GM13976 (cell line): ENCODE results near the gene KLF13.
A peak's percentile ranks its signal among the peaks of the same experiment; 100 is the strongest.

Source experiments
- DNase-seq: peaks from one replicate; pipeline ENCODE4 v3.0.0; 2012; ENCODE audit warnings: low spot score
- in situ Hi-C: fragments of 300-500 bp; cut with MboI; formaldehyde crosslinking; loops from one replicate; pipeline ENCODE4 v1.12.0; 2022; ENCODE audit warnings: low sequenced_read_pairs, mixed read lengths, inconsistent platforms; ENCODE audit not compliant: unreplicated experiment
- TF ChIP-seq, protein P1 (sequence below): IDR thresholded peaks from 2 replicates; pipeline ENCODE4 v1.5.1; 2012; ENCODE audit warnings: borderline replicate concordance, mild to moderate bottlenecking; ENCODE audit not compliant: insufficient read depth; ENCODE audit errors: extremely low read depth, missing control alignments, control extremely low read depth

Gene KLF13

DNA sequence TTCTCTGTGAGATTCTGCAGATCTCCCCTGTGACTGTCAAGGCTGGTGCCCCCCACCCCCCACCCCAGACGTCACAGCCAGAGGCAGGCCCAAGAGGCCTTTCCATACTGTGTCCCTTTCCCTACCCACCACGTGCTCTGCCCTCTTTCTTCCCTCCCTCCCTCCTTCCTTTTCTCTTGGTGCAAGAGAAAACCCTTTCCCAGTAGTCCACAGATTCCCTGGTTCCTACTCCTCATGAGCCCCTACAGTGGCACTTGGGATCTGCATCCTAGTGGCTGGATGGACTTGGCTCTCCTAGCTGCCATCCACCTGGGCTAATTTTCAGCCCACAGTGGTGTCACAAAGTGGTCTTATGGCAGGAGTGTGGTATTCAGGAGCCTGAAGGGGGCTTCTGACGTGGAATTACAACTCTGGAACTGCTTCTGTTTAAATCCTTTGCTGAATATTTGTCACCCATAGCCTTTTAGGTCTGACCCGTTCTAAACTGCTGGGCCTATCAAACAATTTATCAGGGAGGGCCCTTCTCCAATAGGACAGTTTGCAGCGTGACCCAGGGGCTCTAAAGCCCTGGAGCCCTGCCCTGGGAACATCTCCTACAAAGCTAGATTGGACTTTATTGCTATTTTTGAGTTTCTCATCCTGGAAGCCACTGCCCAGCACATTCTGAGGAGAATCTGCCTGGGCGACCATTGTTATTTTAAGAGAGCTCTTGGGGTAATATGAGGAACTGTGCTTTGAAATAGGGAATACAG is 35.3 kb downstream of the KLF13 start:
- TF ChIP-seq, protein P1, sequence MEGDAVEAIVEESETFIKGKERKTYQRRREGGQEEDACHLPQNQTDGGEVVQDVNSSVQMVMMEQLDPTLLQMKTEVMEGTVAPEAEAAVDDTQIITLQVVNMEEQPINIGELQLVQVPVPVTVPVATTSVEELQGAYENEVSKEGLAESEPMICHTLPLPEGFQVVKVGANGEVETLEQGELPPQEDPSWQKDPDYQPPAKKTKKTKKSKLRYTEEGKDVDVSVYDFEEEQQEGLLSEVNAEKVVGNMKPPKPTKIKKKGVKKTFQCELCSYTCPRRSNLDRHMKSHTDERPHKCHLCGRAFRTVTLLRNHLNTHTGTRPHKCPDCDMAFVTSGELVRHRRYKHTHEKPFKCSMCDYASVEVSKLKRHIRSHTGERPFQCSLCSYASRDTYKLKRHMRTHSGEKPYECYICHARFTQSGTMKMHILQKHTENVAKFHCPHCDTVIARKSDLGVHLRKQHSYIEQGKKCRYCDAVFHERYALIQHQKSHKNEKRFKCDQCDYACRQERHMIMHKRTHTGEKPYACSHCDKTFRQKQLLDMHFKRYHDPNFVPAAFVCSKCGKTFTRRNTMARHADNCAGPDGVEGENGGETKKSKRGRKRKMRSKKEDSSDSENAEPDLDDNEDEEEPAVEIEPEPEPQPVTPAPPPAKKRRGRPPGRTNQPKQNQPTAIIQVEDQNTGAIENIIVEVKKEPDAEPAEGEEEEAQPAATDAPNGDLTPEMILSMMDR = no peak
- DNase-seq = no peak
- in situ Hi-C loops = loop anchor here (10.0 kb wide), 1 partner anchor 123 kb away; no protein-coding TSS in a partner anchor

DNA sequence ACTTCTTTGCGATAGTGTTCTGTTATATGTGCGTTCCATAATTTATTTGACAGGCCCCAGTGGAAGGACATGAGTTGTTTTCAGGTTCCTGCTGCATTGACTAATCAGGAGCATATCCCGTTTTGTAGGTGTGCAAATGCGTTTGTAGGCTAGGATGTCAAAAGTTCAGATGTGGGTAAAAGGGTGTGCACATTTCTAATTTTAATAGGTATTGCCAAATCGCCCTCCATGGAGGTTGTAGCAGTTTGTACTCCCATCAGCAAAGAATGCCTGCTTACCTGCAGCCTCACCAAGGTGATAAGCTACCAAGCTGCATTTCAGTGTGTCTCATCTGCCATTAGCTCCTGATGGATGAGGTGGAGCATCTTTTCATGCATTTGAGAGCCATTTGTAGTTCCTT is 36.3 kb downstream of the KLF13 start:
- DNase-seq = no peak
- in situ Hi-C loops = loop anchor here (10.0 kb wide), 1 partner anchor 122 kb away; no protein-coding TSS in a partner anchor
- TF ChIP-seq, protein P1 = no peak

DNA sequence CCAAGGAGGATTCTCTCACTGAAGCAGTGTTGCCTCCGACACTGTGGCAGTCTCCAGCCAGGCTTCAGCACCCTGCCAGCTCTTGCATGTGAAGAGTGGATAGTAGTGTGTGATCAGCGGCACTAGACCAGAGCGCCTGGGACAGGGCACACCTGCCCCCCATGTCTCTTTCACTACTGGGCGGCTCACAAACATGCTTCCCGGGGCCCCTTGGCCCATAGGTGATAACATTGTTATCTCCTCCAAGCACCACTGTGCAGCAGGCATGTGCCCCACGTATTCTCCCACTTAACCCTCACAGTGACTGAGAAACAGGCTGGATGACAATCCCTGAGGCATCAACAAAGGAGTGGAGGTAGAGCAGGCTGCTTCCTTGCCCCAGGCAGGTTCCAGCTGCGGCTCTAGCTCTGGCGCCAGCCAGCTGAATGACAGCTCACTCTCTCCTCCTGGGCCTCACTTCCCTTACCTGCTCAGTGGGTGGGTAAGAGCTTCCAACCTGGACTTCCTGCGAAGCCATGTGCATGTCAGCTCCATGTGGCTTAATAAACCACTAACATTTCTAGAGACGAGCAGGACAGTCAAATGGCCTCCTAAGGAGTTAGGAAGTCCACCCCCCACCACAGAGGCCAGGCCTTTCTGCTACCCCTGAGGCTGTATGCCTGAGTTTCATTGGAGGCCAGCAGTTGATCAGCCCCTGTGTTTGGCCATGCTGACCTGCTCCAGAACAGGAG is 37.8 kb downstream of the KLF13 start:
- TF ChIP-seq, protein P1 = no peak
- in situ Hi-C loops = loop anchor here (10.0 kb wide), 1 partner anchor 120 kb away; no protein-coding TSS in a partner anchor
- DNase-seq = no peak

DNA sequence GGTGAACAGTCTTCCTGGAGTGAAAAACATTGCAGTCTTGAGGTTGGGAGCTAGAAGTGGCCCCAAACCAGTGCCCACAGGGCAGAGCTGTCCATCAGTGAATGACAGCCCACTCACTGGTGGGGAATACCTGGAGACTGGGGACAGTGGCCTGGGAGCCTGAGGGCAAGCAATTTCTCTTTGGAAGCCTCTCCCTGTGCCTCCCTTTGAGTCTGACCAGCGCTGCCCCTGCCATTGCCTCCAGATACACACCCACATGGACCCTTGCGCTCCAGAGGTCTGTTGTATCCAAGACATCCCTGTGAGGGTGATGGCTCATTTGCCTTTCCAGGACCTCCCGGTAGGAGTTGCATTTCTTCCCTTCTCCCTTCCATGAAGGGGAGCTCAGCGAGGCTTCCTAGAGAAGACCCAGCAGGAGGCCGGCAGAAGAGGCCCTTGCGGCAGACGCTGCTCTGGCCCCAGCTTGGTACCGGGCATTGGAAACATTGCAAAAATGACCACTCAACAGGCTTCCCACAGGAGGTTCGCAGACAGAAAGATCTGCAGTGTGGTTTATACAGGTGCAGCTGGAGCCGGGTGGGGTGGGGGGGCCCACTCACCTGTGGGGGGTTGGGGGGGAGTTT is 38.5 kb downstream of the KLF13 start:
- TF ChIP-seq, protein P1 = no peak
- in situ Hi-C loops = loop anchor here (10.0 kb wide), 1 partner anchor 120 kb away; no protein-coding TSS in a partner anchor
- DNase-seq = no peak

DNA sequence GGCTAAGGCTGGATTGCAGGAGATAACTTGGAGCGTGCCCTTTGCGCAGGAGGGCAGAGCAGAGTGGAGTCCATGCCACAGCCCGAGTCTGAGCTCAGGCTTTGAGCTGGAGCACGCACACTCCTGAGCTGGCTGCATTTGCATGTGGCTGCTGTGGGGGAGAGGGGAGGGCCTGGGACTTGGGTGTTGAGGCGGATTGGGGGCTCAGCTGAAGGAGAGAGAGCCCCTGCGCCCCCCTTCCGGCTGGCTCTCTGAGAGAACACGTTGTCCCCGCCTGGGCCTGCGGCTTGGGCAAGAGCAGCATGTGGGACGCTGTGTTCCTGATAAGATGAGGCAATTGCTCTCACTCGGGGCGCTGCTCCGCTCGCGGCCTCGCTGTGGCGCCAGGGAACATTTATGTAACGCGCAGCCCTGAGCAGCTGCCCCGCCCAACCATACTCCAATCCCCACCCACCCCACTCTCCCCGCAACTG is 39.1 kb downstream of the KLF13 start:
- in situ Hi-C loops = loop anchor here (10.0 kb wide), 1 partner anchor 119 kb away; no protein-coding TSS in a partner anchor
- peak; percentile 87 for DNase-seq
- TF ChIP-seq, protein P1 = peak; percentile 55

DNA sequence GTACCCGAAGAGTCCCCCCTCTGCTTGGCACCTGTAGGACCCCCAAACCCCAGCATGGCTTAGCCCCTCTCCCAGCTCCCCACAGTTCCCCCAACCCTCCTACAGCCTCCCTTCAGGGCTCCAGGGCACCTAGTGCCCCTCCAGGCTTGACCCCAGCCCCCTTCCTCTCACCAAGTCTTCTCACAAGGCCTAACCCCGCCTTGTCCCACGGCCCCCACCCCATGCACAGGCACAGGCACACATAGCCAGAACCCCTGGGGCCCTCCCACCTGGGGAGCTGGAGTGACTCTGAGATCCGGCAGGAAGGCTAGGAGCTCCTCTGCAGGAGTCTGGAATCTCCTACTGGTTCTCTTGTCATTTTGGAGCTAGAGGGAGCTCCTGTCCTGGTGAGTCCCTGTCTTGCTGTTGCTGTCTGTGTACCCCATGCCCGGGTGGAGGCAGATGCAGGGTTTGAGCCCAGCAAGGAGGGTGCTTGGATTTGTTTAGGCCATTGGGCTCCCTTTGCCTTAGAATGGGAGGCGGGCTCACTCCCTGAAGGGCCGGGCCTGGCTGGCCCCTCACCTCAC is 39.6 kb downstream of the KLF13 start:
- TF ChIP-seq, protein P1 = no peak
- in situ Hi-C loops = loop anchor here (10.0 kb wide), 1 partner anchor 119 kb away; no protein-coding TSS in a partner anchor
- DNase-seq = no peak
